ENCODE data around the gene CEMIP. TPM values are rescaled to one million over a fixed set of nuclear protein-coding genes. Genes with fewer than 3 reads are reported as not detected.

The CEMIP gene
- total and polyA plus RNA-seq, 2 of the 13 experiments (the other 11 are each of a cell fraction or from before 2014, with no cell fraction given) = 4.3 to 28.5 TPM

DNA sequence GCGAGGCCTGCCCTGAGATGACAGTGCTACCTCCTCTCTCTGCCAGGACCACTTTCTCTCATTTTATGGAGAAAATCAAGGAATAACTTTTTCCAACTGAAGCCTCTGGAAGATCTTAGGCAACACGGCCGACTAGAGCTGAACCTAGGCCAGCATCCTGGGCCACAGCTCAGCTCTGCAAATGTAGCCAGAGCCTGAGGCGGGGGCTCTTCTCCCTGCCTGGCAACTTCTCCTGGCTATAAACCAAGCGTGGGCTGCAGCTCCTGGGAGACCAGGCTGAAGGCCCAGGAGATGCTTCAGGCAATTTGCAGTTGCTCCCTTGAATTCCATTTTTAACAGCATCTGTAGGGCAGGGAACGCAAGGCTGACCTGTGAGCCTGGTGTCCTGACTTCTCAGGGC is 74.9 kb downstream of the CEMIP start (continued):
- no peak for TF ChIP-seq HDAC2 (CRISPR knock-in tag; IDR thresholded peaks at IDR 0.05)
- TF ChIP-seq, protein P1, sequence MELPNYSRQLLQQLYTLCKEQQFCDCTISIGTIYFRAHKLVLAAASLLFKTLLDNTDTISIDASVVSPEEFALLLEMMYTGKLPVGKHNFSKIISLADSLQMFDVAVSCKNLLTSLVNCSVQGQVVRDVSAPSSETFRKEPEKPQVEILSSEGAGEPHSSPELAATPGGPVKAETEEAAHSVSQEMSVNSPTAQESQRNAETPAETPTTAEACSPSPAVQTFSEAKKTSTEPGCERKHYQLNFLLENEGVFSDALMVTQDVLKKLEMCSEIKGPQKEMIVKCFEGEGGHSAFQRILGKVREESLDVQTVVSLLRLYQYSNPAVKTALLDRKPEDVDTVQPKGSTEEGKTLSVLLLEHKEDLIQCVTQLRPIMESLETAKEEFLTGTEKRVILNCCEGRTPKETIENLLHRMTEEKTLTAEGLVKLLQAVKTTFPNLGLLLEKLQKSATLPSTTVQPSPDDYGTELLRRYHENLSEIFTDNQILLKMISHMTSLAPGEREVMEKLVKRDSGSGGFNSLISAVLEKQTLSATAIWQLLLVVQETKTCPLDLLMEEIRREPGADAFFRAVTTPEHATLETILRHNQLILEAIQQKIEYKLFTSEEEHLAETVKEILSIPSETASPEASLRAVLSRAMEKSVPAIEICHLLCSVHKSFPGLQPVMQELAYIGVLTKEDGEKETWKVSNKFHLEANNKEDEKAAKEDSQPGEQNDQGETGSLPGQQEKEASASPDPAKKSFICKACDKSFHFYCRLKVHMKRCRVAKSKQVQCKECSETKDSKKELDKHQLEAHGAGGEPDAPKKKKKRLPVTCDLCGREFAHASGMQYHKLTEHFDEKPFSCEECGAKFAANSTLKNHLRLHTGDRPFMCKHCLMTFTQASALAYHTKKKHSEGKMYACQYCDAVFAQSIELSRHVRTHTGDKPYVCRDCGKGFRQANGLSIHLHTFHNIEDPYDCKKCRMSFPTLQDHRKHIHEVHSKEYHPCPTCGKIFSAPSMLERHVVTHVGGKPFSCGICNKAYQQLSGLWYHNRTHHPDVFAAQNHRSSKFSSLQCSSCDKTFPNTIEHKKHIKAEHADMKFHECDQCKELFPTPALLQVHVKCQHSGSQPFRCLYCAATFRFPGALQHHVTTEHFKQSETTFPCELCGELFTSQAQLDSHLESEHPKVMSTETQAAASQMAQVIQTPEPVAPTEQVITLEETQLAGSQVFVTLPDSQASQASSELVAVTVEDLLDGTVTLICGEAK (IDR thresholded peaks at IDR 0.05) = no peak
- TF ChIP-seq, protein P1 (CRISPR knock-in tag; IDR thresholded peaks at IDR 0.05) = no peak

GRCh38 chr15:80855206-80855605 is 76.0 kb downstream of the CEMIP start:
- no peak overlapping the region for H3K9ac ChIP-seq (ENCODE audit: insufficient read depth, low read depth, low read length)
- no peak overlapping the region for H2AFZ ChIP-seq (ENCODE audit: low read length)
- H4K20me1 ChIP-seq (ENCODE audit: insufficient read depth, low read length) = no peaks in the 10 kb centered on the region
- no peaks in the 10 kb centered on the region for H3K27me3 ChIP-seq (ENCODE audit: control insufficient read depth in 1 of 2, insufficient read depth in 2 of 2, low read length in 2 of 2)
- ChIA-PET POLR2A (interaction anchor here (5.2 kb wide), 1 partner anchor 15 kb away, joined by 53 read pairs; no protein-coding TSS in a partner anchor), CTCF (ENCODE audit: low intra/inter-chr PET ratio, low total read pairs) (interaction anchor here (0.7 to 3.4 kb wide), 3 partner anchors 16 to 79 kb away, joined by 3 to 25 read pairs (median 3); partner anchors contain the start of gene CEMIP)
- peaks cover 8 to 23% of the 10 kb centered on the region in 2 experiments; a peak in 3 of 5 replicates for H3K36me3 ChIP-seq (replicated peaks in 1 of 2; ENCODE audit: control insufficient read depth in 1 of 2, insufficient read depth in 2 of 2, low read length in 2 of 2)
- no TSS peak for BruUV-seq (replicated peaks)
- no peak overlapping the region for H3K27ac ChIP-seq (ENCODE audit: extremely low read length, insufficient read depth, low read length)
- 94% methylated on average over 4 of the region's 4 CpGs for WGBS (ENCODE audit: low lambda C conversion rate)
- peaks cover 74% of the 10 kb centered on the region for H3K4me1 ChIP-seq (ENCODE audit: insufficient read depth, low read length)
- ATAC-seq (no peak), FAIRE-seq (no peak), DNase-seq (ENCODE audit: low spot score) (no peak)
- in situ Hi-C loops (cut with HindIII; ENCODE audit: extremely low pct_ligation_motif_present, low pct_unique_long_range_greater_than_20kb) = loop anchor here (5.0 kb wide), 1 partner anchor 73 kb away; no protein-coding TSS in a partner anchor
- H3K4me2 ChIP-seq (ENCODE audit: low read depth, low read length) = no peak overlapping the region
- intact Hi-C loops (cut with micrococcal nuclease; ENCODE audit: unreplicated experiment) = loop anchor here (5.0 kb wide), 1 partner anchor 117 kb away; no protein-coding TSS in a partner anchor
- H3K9me3 ChIP-seq (ENCODE audit: low read length) = no peaks in the 10 kb centered on the region
- no peaks in the 10 kb centered on the region for H3K79me2 ChIP-seq (ENCODE audit: insufficient read depth, low read length)
- H3K4me3 ChIP-seq (replicated peaks in 1 of 3; ENCODE audit: insufficient read depth in 1 of 3, low read depth in 2 of 3, low read length in 3 of 3) = no peak overlapping the region
- TF ChIP-seq PHF21A (CRISPR knock-in tag; IDR thresholded peaks at IDR 0.05) (no peak), SALL2 (CRISPR knock-in tag; IDR thresholded peaks at IDR 0.05) (no peak), TEAD2 (CRISPR knock-in tag; IDR thresholded peaks at IDR 0.05) (no peak)
